A673 (cell line): ENCODE data around the gene FKBP2. TPM values are rescaled to one million over a fixed set of nuclear protein-coding genes. Genes with fewer than 3 reads are reported as not detected.

Experiments used
- BruUV-seq: library from RNA; stranded (reverse); fragments of 400-500 nt; replicated peaks from 2 replicates; lab custom pipeline; 2021; lab: Mats Ljungman, UMichigan
- CTCF ChIA-PET: fragments of 300-600 bp; sonication (Branson Sonifier 250); formaldehyde crosslinking; loops from one replicate; lab custom pipeline; 2022; ENCODE audit warnings: antibody characterized with exemption; lab: Charles Lee
- POLR2A ChIA-PET: fragments of 300-600 bp; sonication (Branson Sonifier 250); formaldehyde crosslinking; loops from one replicate; lab custom pipeline; 2022; ENCODE audit warnings: antibody characterized with exemption; ENCODE audit not compliant: low non-redundant PET; lab: Charles Lee
- DNase-seq: peaks from one replicate; pipeline ENCODE4 v3.0.0-alpha.2; 2015; ENCODE audit warnings: low spot score
- H3K27ac ChIP-seq: fragments of 200-600 bp; sonication (generic); 2 replicates; pipeline ENCODE4 v1.5.1; 2016; ENCODE audit warnings: mixed run types, low read depth, mild to moderate bottlenecking, mixed read lengths, antibody characterized with exemption, low read length; ENCODE audit not compliant: poor library complexity, severe bottlenecking
- H3K27me3 ChIP-seq: fragments of 200-600 bp; sonication (generic); replicated peaks from 2 replicates; pipeline ENCODE4 v1.6.1; 2017; ENCODE audit warnings: mixed run types, low read depth, mild to moderate bottlenecking, mixed read lengths, antibody characterized with exemption, low read length; ENCODE audit not compliant: insufficient read depth, poor library complexity
- H3K36me3 ChIP-seq: fragments of 200-600 bp; sonication (generic); 2 replicates; pipeline ENCODE4 v1.6.1; 2016; ENCODE audit warnings: mixed run types, mild to moderate bottlenecking, mixed read lengths, antibody characterized with exemption, low read length; ENCODE audit not compliant: insufficient read depth, poor library complexity, severe bottlenecking
- H3K4me1 ChIP-seq: fragments of 200-600 bp; sonication (generic); 2 replicates; pipeline ENCODE4 v1.6.1; 2017; ENCODE audit warnings: mixed run types, mild to moderate bottlenecking, mixed read lengths, antibody characterized with exemption, low read length; ENCODE audit not compliant: insufficient read depth, poor library complexity, severe bottlenecking
- H3K4me3 ChIP-seq: fragments of 200-600 bp; sonication (generic); 2 replicates; pipeline ENCODE4 v1.5.1; 2016; ENCODE audit warnings: low read depth, mixed run types, mild to moderate bottlenecking, mixed read lengths, low read length; ENCODE audit not compliant: poor library complexity, severe bottlenecking
- H3K9me3 ChIP-seq: fragments of 200-600 bp; sonication (generic); 2 replicates; pipeline ENCODE4 v1.6.1; 2016; ENCODE audit warnings: mixed run types, low read depth, mild to moderate bottlenecking, mixed read lengths, antibody characterized with exemption, low read length; ENCODE audit not compliant: poor library complexity, severe bottlenecking
- CTCF ChIP-seq: fragments of 300-800, 200-600 bp; sonication (generic); conservative IDR thresholded peaks from 2 replicates; pipeline ENCODE4 v1.5.1; 2017; ENCODE audit warnings: low read depth, mild to moderate bottlenecking, antibody characterized with exemption, low read length, moderate library complexity, mixed read lengths
- EZH2 ChIP-seq: fragments of 200-600 bp; sonication (generic); IDR thresholded peaks from 2 replicates; pipeline ENCODE4 v1.6.1; 2017; ENCODE audit warnings: borderline replicate concordance, low read depth, mild to moderate bottlenecking, mixed read lengths, antibody characterized with exemption, low read length; ENCODE audit not compliant: poor library complexity, severe bottlenecking
- intact Hi-C: fragments of 100-400 bp; cut with micrococcal nuclease; formaldehyde crosslinking; loops from one replicate; pipeline ENCODE4 v1.10.0; 2022; ENCODE audit not compliant: unreplicated experiment
- total RNA-seq: library from RNA; stranded (reverse); gene quantifications from 2 replicates; pipeline ENCODE4 v1.2.3, GENCODE V29; 2021

FKBP2 gene
- total RNA-seq, 1 experiment from 2014 or later = 57.5 TPM

- CTCF ChIA-PET = no interaction called here
- intact Hi-C loops = no loop called here
- POLR2A ChIA-PET = no interaction called here
- no TSS peak for BruUV-seq
- TF ChIP-seq EZH2 = no peak
- Histone ChIP-seq H3K9me3 (no peaks in the 10 kb centered on the region), H3K4me1 (peaks cover 9% of the 10 kb centered on the region), H3K36me3 (peaks cover 51% of the 10 kb centered on the region), H3K4me3 (no peak overlapping the region), H3K27me3 (no peaks in the 10 kb centered on the region), H3K27ac (no peak overlapping the region)
- DNase-seq = no peak
Observed at GRCh38 chr11:64255135-64256128, 14.5 kb downstream of the FKBP2 start.

DNA sequence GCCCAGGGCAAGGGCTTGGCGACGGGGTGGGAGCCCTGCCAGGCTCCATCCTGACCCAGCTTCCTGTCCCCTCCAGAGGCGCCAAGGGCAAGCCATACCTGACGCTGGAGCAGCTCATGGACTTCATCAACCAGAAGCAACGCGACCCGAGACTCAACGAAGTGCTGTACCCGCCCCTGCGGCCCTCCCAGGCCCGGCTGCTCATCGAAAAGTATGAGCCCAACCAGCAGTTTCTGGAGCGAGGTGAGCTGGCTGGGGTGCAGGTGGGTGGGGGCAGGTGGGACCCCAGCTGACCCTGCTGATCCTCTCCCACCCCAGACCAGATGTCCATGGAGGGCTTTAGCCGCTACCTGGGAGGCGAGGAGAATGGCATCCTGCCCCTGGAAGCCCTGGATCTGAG is 15.4 kb downstream of the FKBP2 start:
- DNase-seq = no peak
- peaks cover 54% of the 10 kb centered on the region for H3K36me3 ChIP-seq
- H3K4me1 ChIP-seq = peaks cover 4% of the 10 kb centered on the region
- H3K9me3 ChIP-seq = no peaks in the 10 kb centered on the region
- no peak for TF ChIP-seq EZH2
- no peak for TF ChIP-seq CTCF
- no peaks in the 10 kb centered on the region for H3K27me3 ChIP-seq
- BruUV-seq = no TSS peak
- CTCF ChIA-PET = no interaction called here
- no peak overlapping the region for H3K4me3 ChIP-seq
- POLR2A ChIA-PET = interaction anchor here (0.5 kb wide), 1 partner anchor 92 kb away, joined by 4 read pairs; no protein-coding TSS in a partner anchor
- no peak overlapping the region for H3K27ac ChIP-seq
- intact Hi-C loops = no loop called here

DNA sequence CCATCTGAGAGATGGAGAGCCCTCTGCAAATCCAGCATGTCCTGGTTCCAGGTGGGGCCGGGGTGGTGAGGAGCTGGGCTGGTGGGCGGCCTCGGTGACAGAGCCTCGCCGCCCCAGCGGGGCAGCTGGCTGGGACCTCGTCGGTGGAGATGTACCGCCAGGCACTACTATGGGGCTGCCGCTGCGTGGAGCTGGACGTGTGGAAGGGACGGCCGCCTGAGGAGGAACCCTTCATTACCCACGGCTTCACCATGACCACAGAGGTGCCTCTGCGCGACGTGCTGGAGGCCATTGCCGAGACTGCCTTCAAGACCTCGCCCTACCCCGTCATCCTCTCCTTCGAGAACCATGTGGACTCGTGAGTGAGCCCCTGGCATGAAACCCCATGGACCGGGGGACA is 17.5 kb downstream of the FKBP2 start:
- H3K27me3 ChIP-seq = no peaks in the 10 kb centered on the region
- H3K9me3 ChIP-seq = no peaks in the 10 kb centered on the region
- H3K4me1 ChIP-seq = no peaks in the 10 kb centered on the region
- peaks cover 72% of the 10 kb centered on the region for H3K36me3 ChIP-seq
- no peak overlapping the region for H3K4me3 ChIP-seq
- H3K27ac ChIP-seq = no peak overlapping the region
- ChIA-PET CTCF (no interaction called here), POLR2A (no interaction called here)
- intact Hi-C loops = no loop called here
- TF ChIP-seq EZH2 (no peak), CTCF (no peak)
- no TSS peak for BruUV-seq
- DNase-seq = no peak
